HUDEP-2 (cell line): ENCODE results near the gene TACC3.

Experiments
- DNase-seq, 76 experiments: peaks; one replicate each; lab custom pipeline; 2025; ENCODE audit not compliant: unreplicated experiment in 76 of 76; lab: John Stamatoyannopoulos, UW

The TACC3 gene

DNA sequence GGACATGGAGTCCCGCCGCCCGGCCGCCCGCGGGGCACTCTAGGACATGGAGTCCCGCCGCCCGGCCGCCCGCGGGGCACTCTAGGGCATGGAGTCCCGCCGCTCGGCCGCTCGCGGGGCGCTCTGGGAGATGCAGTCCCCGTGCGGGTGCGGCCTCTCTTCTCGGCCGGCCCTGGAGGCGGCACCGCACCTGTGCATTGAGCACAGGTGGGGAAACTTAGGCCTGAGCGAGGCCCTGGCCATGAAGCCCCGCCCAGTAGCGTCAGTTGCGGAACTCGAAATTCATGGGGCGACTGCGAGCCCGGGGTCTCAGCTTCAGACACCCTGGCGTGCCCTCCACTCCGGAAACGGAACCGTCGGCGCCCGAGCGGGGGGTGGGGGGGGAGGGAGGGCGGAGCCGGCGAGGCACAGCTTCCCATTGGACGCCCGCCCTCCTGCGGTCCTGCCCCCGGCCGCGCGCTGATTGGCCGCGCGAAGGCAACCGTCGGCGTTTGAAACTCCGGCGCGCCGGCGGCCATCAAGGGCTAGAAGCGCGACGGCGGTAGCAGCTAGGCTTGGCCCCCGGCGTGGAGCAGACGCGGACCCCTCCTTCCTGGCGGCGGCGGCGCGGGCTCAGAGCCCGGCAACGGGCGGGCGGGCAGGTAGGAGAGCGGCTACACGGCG lies at the start of gene TACC3, which contains the start of gene TMEM129:
TSS of gene TACC3 (plus strand) at position 519 of the 663 bp plus-strand sequence. CDS start 1,901 bp downstream, outside the sequence.
TSS of gene TMEM129 (minus strand) at position 321 of the 663 bp plus-strand sequence. CDS start 486 bp downstream, outside the sequence.
- DNase-seq, result peak in 74 of 76 experiments; percentile 47 to 96 (median 90)

DNA sequence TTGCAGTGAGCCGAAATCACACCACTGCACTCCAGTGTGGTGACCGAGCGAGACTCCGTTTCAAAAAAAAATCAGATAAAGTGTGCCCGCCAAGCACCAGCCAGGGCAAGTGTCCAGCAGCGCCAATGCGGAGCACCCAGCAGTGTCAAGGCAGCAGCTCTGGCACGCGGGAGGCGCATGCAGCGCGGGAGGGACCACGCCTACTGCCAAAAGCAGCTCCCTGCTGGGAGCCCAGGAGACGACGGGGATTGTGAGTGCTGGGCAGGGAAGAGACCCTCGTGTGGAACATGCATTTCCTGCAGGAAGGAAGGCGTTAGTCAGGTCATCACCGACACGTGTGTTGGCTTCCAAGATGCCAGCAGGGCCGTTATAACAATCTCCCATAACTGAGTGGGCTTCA lies 47.6 kb upstream of the TACC3 start:
- no peak for DNase-seq

- DNase-seq, result no peak
These were observed 46.6 kb upstream of the TACC3 start for GRCh38 chr4:1674682-1675081.

DNA sequence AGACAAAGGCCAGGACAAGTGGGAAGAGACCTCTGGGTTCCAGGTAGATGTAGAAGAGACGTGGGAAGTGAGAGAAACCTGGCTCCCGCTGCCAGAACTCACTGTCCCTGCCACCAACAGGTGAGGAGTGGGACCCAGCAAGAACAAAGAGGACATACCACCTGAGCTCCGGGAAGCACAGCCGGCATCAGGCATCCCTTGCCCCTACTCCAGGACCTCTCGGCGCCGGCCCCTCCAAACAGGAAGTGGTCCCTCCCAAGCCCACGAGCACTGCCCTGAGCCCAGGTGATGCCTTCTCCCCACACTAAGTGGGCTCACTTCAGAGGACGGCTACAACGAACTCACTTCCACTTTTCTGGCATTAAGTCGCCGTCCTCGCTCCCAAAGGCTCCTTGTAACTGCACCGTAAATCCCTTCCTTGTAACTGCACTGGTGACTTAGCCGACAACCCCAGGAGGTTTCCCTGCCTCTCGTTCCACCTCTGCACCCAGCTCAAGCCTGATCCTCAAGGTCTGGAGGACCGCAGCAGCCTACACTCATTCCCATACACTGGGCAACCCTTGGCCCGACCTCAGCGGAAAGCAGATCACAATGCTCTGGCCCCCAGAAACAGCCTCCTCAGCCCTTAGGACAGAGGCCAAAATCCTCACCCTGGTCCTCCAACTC lies 46.1 kb upstream of the TACC3 start:
- DNase-seq, result no peak

DNA sequence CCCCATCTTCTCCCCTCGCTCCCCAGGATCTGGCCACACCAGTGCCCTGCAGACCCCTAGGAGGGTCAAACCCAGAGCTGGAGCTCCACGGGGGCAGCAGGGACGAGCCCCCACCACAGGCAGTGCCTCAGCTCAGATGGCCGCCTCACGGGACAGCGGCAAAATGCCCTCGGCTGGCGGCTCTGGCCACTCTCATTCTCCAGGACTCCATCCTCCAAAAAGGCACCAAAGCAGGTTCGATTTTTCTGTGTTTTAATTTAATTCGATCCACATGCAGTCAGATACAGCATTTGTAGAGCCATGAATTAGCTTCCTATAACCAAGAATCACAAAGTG lies 45.6 kb upstream of the TACC3 start:
- no peak for DNase-seq

DNA sequence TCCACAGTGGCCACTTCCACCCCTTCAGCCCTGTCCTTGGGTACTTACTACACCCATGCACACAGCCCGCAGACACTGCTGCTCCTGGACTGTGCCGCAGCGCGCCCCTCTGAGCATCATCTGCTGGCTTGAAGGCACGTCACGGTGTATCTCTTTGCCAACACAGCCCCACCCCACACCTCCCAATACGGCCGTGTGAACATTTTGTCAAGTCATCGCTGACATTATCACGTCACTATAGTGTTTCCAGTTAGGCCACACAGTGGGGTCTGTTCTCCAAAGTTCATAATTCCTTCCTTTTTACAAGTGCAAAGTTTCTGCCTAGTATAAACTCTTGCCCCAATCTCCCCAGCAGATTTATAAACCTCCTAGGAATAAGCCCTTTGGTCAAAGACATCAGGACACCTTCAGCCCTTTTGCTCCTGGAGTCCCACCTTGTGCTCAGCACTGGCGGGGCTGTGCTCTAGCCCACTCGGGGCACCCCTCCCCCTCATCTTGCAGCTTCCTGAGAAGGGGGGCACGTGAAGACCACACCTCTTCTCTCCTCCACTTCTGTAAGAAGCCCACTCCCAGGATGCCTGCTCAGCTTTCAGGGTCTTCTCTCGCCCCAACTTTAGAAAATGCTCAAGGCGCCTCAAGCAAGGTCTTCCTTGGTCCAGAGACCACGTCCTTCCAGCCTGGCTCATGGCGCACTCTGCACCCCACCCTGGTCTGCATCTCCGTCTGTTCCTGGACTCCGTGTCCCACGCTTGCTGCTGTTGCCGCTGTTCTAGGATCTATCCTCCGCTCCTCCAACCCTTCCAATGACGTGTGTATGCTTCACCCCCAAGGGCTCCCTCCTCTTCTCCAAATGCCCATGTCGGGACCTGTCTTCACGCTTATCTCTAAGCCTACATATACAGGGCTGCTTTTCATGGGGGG lies 44.5 kb upstream of the TACC3 start:
- DNase-seq, result peak in 55 of 76 experiments; percentile 4 to 70 (median 36)

- no peak for DNase-seq
These were observed 43.1 kb upstream of the TACC3 start for GRCh38 chr4:1678244-1678643.

GRCh38 chr4:1682860-1683259 lies 38.5 kb upstream of the TACC3 start:
- DNase-seq, result no peak

GRCh38 chr4:1683261-1683735 lies 38.0 kb upstream of the TACC3 start:
- DNase-seq, result peak in 3 of 76 experiments; percentile 4 to 28 (median 12)

DNA sequence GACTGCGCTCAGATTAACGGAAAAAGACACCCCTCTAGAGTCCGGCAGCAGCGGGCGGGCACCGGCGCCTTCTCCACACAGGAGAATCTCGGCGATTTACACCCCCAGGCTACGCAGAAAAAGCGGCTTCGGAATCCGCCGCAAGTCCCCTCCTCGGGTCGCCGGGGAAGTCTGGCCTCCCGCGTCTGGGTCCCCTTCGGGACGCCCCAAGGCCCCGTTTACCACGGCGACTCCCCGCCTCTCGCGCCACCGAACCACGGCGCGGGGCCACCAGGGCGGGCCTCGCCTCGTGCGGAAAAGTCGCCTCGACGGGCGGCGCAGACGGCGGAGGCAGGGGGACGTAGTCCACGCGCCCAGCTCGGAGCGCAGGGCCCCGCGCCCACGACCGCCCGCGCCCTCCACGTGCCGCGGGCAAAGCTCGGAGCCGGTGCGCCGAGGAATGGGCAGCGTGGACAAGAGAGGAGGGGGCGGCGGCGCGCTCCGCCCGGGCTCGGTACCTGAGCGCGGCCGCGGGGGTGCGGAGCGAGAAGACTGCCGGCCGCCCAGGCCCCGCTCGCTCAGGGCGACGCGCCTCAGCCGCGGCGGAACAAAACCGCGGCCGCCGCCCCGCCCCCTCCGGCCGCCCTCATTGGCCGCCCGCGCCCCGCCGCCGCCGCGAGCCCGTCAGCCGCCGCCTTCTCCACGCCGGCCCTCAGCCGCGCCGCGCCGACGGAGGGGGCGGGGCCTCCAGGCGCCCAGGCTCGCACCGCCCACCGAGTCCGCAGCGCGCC lies 37.4 kb upstream of the TACC3 start, which contains the start of gene FAM53A:
TSS of gene FAM53A (minus strand) at position 578 of the 770 bp plus-strand sequence. CDS start 15,572 bp downstream, outside the sequence.
- DNase-seq, result peak in 70 of 76 experiments; percentile 17 to 95 (median 85)

DNA sequence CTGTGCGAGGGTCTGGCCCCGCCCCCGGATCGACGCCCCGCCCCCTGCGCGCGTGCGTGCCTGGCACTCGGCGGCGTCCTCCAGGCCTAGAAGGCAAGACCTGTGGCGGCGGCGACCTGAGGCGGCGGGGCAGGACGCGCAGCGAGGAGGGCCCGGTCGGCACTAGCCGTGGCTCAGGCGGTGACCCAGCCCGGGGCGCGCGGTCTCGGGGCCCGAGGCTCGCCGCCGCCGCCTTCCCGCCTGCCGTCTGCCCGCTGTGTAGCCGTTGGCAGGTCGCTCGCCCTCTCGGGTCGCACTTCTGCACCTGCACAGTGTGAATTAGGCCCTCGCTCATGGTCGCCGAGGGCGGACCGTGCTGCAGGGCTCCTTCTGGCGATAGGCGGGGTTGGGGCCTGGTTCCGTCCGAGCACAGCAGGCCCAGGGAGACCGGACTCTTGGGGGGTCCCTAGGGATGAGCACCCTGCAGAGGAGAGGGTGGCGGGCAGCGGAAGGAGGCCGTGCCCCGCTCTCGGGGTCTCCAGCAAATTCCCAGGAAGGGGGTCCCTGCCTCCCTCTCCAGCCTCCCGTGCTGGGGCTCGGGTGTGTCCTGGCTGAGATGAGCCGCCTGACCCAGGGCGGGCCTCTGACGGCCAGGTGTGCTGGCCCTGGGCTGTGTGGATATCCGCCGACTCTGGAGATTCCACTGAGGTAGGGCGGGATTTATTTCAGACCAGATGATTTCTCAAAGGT lies 36.7 kb upstream of the TACC3 start:
- peak in 3 of 76 experiments; percentile 38 to 87 (median 69) for DNase-seq

GRCh38 chr4:1685235-1686150 lies 35.8 kb upstream of the TACC3 start:
- DNase-seq, result no peak

- peak in 2 of 76 experiments; percentile 6 to 8 for DNase-seq
These were observed 34.8 kb upstream of the TACC3 start for GRCh38 chr4:1686440-1687036.

GRCh38 chr4:1690698-1691097 lies 30.6 kb upstream of the TACC3 start:
- no peak for DNase-seq

GRCh38 chr4:1691737-1692373 lies 29.5 kb upstream of the TACC3 start:
- no peak for DNase-seq

- peak in 69 of 76 experiments; percentile 6 to 82 (median 50) for DNase-seq
These were observed 28.0 kb upstream of the TACC3 start for GRCh38 chr4:1693131-1693896.

GRCh38 chr4:1695913-1696312 lies 25.4 kb upstream of the TACC3 start:
- DNase-seq, result no peak
